GM03348 (cell line): Measurements from ENCODE around the gene PLCXD3.
"Not testable (repeated sequence)": the region's sequence is repeated elsewhere in the genome, so short reads cannot be mapped to it uniquely, and the experiment has no call there.

Source experiments
- DNase-seq: peaks from one replicate; pipeline ENCODE4 v3.0.0; 2012; ENCODE audit warnings: low spot score

The PLCXD3 gene

GRCh38 chr5:41493490-41494126, 16.8 kb downstream of the PLCXD3 start:
- DNase-seq = not testable (repeated sequence)

- no peak for DNase-seq
Observed at GRCh38 chr5:41485533-41485932, 24.9 kb downstream of the PLCXD3 start.

GRCh38 chr5:41482715-41483114, 27.7 kb downstream of the PLCXD3 start:
- DNase-seq = no peak

- no peak for DNase-seq
Observed at GRCh38 chr5:41482173-41482572, 28.2 kb downstream of the PLCXD3 start.

GRCh38 chr5:41471571-41472208, 38.7 kb downstream of the PLCXD3 start:
- not testable (repeated sequence) for DNase-seq

GRCh38 chr5:41465493-41466171, 44.8 kb downstream of the PLCXD3 start:
- no peak for DNase-seq

GRCh38 chr5:41459557-41459956, 50.8 kb downstream of the PLCXD3 start:
- DNase-seq = no peak

- DNase-seq = no peak
Observed at GRCh38 chr5:41457094-41457493, 53.3 kb downstream of the PLCXD3 start.

- DNase-seq = no peak
Observed at GRCh38 chr5:41452506-41452905, 57.9 kb downstream of the PLCXD3 start.

GRCh38 chr5:41447650-41448510, 62.5 kb downstream of the PLCXD3 start:
- no peak for DNase-seq

- DNase-seq = peak; percentile 18
Observed at GRCh38 chr5:41445937-41446563, 64.4 kb downstream of the PLCXD3 start.

GRCh38 chr5:41435276-41435675, 75.1 kb downstream of the PLCXD3 start:
- no peak for DNase-seq

- DNase-seq = no peak
Observed at GRCh38 chr5:41433552-41434181, 76.7 kb downstream of the PLCXD3 start.

- DNase-seq = no peak
Observed at GRCh38 chr5:41432481-41433253, 77.7 kb downstream of the PLCXD3 start.

- DNase-seq = no peak
Observed at GRCh38 chr5:41427505-41427904, 82.9 kb downstream of the PLCXD3 start.

- no peak for DNase-seq
Observed at GRCh38 chr5:41425736-41426135, 84.7 kb downstream of the PLCXD3 start.

GRCh38 chr5:41420492-41421067, 89.8 kb downstream of the PLCXD3 start:
- no peak for DNase-seq

- peak; percentile 43 for DNase-seq
Observed at GRCh38 chr5:41418220-41419031, 92.0 kb downstream of the PLCXD3 start.

- no peak for DNase-seq
Observed at GRCh38 chr5:41416336-41416735, 94.1 kb downstream of the PLCXD3 start.
